PFSK-1 (cell line): Measurements from ENCODE around the gene CDC7.

Source experiments
- SIN3A ChIP-seq: IDR thresholded peaks from 2 replicates; pipeline ENCODE4 v1.6.1; 2012; ENCODE audit warnings: mild to moderate bottlenecking, low read length, moderate library complexity, borderline replicate concordance; ENCODE audit not compliant: insufficient read depth
- TF ChIP-seq, protein P1 (sequence below), 2 experiments: IDR thresholded peaks; 2 replicates each; pipeline versions ENCODE4 v1.6.1 to v1.8.0; 2011 to 2012; ENCODE audit warnings: low read depth in 2 of 2, low read length in 2 of 2, control low read depth in 1 of 2, inconsistent platforms in 1 of 2, mild to moderate bottlenecking in 1 of 2, moderate library complexity in 1 of 2; ENCODE audit not compliant: insufficient read depth in 1 of 2

DNA sequence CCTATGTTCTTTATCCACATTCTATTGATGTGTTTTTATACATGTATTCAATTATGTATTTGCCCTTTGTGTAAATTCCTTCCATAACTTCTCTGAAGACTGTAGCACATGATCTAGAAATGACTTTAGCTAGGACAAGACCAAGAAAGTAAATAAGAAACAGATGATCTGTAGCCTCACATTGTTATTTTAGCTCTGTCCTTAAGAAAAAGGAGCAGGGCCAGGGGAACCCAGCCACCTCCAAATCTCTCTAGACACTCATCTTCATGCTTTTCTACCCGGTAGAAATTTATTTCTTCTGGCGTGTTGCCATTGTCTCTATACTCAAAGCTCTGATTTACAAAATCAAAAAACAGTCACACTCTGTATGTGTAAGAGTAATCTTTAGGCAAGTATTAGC, 27.1 kb downstream of the CDC7 start:
- no peak for TF ChIP-seq SIN3A
- TF ChIP-seq, protein P1, sequence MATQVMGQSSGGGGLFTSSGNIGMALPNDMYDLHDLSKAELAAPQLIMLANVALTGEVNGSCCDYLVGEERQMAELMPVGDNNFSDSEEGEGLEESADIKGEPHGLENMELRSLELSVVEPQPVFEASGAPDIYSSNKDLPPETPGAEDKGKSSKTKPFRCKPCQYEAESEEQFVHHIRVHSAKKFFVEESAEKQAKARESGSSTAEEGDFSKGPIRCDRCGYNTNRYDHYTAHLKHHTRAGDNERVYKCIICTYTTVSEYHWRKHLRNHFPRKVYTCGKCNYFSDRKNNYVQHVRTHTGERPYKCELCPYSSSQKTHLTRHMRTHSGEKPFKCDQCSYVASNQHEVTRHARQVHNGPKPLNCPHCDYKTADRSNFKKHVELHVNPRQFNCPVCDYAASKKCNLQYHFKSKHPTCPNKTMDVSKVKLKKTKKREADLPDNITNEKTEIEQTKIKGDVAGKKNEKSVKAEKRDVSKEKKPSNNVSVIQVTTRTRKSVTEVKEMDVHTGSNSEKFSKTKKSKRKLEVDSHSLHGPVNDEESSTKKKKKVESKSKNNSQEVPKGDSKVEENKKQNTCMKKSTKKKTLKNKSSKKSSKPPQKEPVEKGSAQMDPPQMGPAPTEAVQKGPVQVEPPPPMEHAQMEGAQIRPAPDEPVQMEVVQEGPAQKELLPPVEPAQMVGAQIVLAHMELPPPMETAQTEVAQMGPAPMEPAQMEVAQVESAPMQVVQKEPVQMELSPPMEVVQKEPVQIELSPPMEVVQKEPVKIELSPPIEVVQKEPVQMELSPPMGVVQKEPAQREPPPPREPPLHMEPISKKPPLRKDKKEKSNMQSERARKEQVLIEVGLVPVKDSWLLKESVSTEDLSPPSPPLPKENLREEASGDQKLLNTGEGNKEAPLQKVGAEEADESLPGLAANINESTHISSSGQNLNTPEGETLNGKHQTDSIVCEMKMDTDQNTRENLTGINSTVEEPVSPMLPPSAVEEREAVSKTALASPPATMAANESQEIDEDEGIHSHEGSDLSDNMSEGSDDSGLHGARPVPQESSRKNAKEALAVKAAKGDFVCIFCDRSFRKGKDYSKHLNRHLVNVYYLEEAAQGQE (IDR thresholded peaks at IDR 0.05; ENCODE audit: insufficient read depth in 1 of 2, low read depth in 2 of 2, low read length in 2 of 2) = no peak
